HCT116 (cell line): ENCODE data around the gene MFSD1.

Source experiments
- EGR1 ChIP-seq: IDR thresholded peaks from 2 replicates; pipeline ENCODE4 v1.6.1; 2012; ENCODE audit warnings: low read depth
- EZH2 ChIP-seq: fragments of 200-600 bp; sonication (generic); IDR thresholded peaks from 2 replicates; pipeline ENCODE4 v1.6.1; 2017; ENCODE audit warnings: antibody characterized with exemption, mixed run types
- YY1 ChIP-seq: IDR thresholded peaks from 2 replicates; pipeline ENCODE4 v1.6.1; 2011; ENCODE audit warnings: low read length, low read depth, moderate library complexity, mild to moderate bottlenecking; ENCODE audit not compliant: insufficient replicate concordance; ENCODE audit errors: extremely low read depth

GRCh38 chr3:158819282-158819681 is 17.4 kb downstream of the MFSD1 start:
- no peak for TF ChIP-seq YY1
- TF ChIP-seq EZH2, result no peak
- no peak for TF ChIP-seq EGR1
